Measurements from ENCODE around the gene UBR4.

UBR4 gene

GRCh38 chr1:19096036-19096833 lies 113.8 kb downstream of the UBR4 start:
- no peak for DNase-seq (ENCODE audit: low read depth, low spot score)

GRCh38 chr1:19091196-19091953 lies 118.7 kb downstream of the UBR4 start:
- DNase-seq (ENCODE audit: low read depth, low spot score) = no peak

GRCh38 chr1:19089524-19089923 lies 120.5 kb downstream of the UBR4 start:
- no peak for DNase-seq (ENCODE audit: low read depth, low spot score)

GRCh38 chr1:19088717-19089442 lies 121.2 kb downstream of the UBR4 start:
- DNase-seq (ENCODE audit: low read depth, low spot score) = no peak

- no peak for DNase-seq (ENCODE audit: low read depth, low spot score)
Measured at GRCh38 chr1:19087737-19088594, 122.1 kb downstream of the UBR4 start.

- no peak for DNase-seq (ENCODE audit: low read depth, low spot score)
Measured at GRCh38 chr1:19087017-19087736, 122.9 kb downstream of the UBR4 start.

GRCh38 chr1:19086176-19086875 lies 123.7 kb downstream of the UBR4 start:
- no peak for DNase-seq (ENCODE audit: low read depth, low spot score)

GRCh38 chr1:19084206-19084738 lies 125.8 kb downstream of the UBR4 start:
- DNase-seq (ENCODE audit: low read depth, low spot score) = no peak

- DNase-seq (ENCODE audit: low read depth, low spot score) = no peak
Measured at GRCh38 chr1:19083081-19083480, 127.0 kb downstream of the UBR4 start.

- no peak for DNase-seq (ENCODE audit: low read depth, low spot score)
Measured at GRCh38 chr1:19081218-19081893, 128.7 kb downstream of the UBR4 start.

GRCh38 chr1:19080721-19081120 lies 129.3 kb downstream of the UBR4 start:
- no peak for DNase-seq (ENCODE audit: low read depth, low spot score)

GRCh38 chr1:19079541-19080472 lies 130.3 kb downstream of the UBR4 start:
- no peak for DNase-seq (ENCODE audit: low read depth, low spot score)

GRCh38 chr1:19078536-19078935 lies 131.5 kb downstream of the UBR4 start:
- no peak for DNase-seq (ENCODE audit: low read depth, low spot score)

- DNase-seq (ENCODE audit: low read depth, low spot score) = no peak
Measured at GRCh38 chr1:19076841-19077616, 133.0 kb downstream of the UBR4 start.

GRCh38 chr1:19074902-19075721 lies 135.0 kb downstream of the UBR4 start:
- DNase-seq (ENCODE audit: low read depth, low spot score) = no peak

GRCh38 chr1:19074361-19074901 lies 135.6 kb downstream of the UBR4 start:
- no peak for DNase-seq (ENCODE audit: low read depth, low spot score)
